Astrocyte (in vitro differentiated cells and primary cell): ENCODE measurements around the gene GLCCI1. TPM values are rescaled to one million over a fixed set of nuclear protein-coding genes. Genes with fewer than 3 reads are reported as not detected.

Source experiments
- DNase-seq: peaks from one replicate; pipeline ENCODE4 v3.0.0-alpha.2; 2010; ENCODE audit warnings: low read depth
- FAIRE-seq: peaks from 2 replicates; lab custom pipeline; 2011; peaks lifted over from hg19 to GRCh38; lab: Jason Lieb, UNC
- H2AFZ ChIP-seq: 2 replicates; pipeline ENCODE4 v1.6.0; 2012; ENCODE audit warnings: low read depth, low read length, inconsistent platforms
- H3K27ac ChIP-seq: 2 replicates; pipeline ENCODE4 v1.5.1; 2011; ENCODE audit warnings: low read depth, low read length, inconsistent platforms
- H3K27me3 ChIP-seq: 2 replicates; pipeline ENCODE4 v1.6.0; 2011; ENCODE audit warnings: low read length, inconsistent platforms; ENCODE audit not compliant: insufficient read depth
- H3K36me3 ChIP-seq: 2 replicates; pipeline ENCODE4 v1.5.1; 2011; ENCODE audit warnings: low read length, inconsistent platforms; ENCODE audit not compliant: insufficient read depth
- H3K4me1 ChIP-seq: 2 replicates; pipeline ENCODE4 v1.5.1; 2011; ENCODE audit warnings: low read length, inconsistent platforms; ENCODE audit not compliant: insufficient read depth
- H3K4me2 ChIP-seq: 2 replicates; pipeline ENCODE4 v1.6.0; 2012; ENCODE audit warnings: low read length, inconsistent platforms
- H3K4me3 ChIP-seq: 2 replicates; pipeline ENCODE4 v1.5.1; 2011; ENCODE audit warnings: low read depth, mild to moderate bottlenecking, low read length, inconsistent platforms; ENCODE audit not compliant: insufficient read depth
- H3K79me2 ChIP-seq: 2 replicates; pipeline ENCODE4 v1.6.0; 2012; ENCODE audit warnings: mild to moderate bottlenecking, low read length, inconsistent platforms; ENCODE audit not compliant: insufficient read depth
- H3K9ac ChIP-seq: 2 replicates; pipeline ENCODE4 v1.6.0; 2012; ENCODE audit warnings: mild to moderate bottlenecking, low read length, inconsistent platforms
- H3K9me3 ChIP-seq: 2 replicates; pipeline ENCODE4 v1.5.1; 2012; ENCODE audit warnings: low read depth, mild to moderate bottlenecking, low read length, inconsistent platforms; ENCODE audit not compliant: insufficient read depth
- H4K20me1 ChIP-seq: 2 replicates; pipeline ENCODE4 v1.6.0; 2012; ENCODE audit warnings: low read length, inconsistent platforms; ENCODE audit not compliant: insufficient read depth
- H3K27ac Mint-ChIP-seq: one replicate; pipeline ENCODE4 v1.8.0; 2021; ENCODE audit warnings: mild to moderate bottlenecking, mixed read lengths; ENCODE audit not compliant: unreplicated experiment
- H3K27me3 Mint-ChIP-seq: one replicate; pipeline ENCODE4 v1.8.0; 2021; ENCODE audit warnings: low read depth, mixed read lengths; ENCODE audit not compliant: unreplicated experiment
- H3K36me3 Mint-ChIP-seq: one replicate; pipeline ENCODE4 v1.8.0; 2021; ENCODE audit warnings: low read depth, mixed read lengths; ENCODE audit not compliant: unreplicated experiment
- H3K4me1 Mint-ChIP-seq: one replicate; pipeline ENCODE4 v1.8.0; 2021; ENCODE audit warnings: low read depth, mixed read lengths; ENCODE audit not compliant: unreplicated experiment
- H3K4me3 Mint-ChIP-seq: one replicate; pipeline ENCODE4 v1.8.0; 2021; ENCODE audit warnings: mild to moderate bottlenecking, moderate library complexity, mixed read lengths; ENCODE audit not compliant: unreplicated experiment
- H3K9me3 Mint-ChIP-seq: one replicate; pipeline ENCODE4 v1.8.0; 2021; ENCODE audit warnings: mild to moderate bottlenecking, mixed read lengths; ENCODE audit not compliant: unreplicated experiment
- CTCF ChIP-seq: IDR thresholded peaks from 2 replicates; pipeline ENCODE4 v1.5.1; 2011; ENCODE audit warnings: low read depth, mild to moderate bottlenecking, inconsistent platforms, low read length, moderate library complexity; ENCODE audit not compliant: insufficient read depth
- EZH2 ChIP-seq: IDR thresholded peaks from 2 replicates; pipeline ENCODE4 v1.6.1; 2012; ENCODE audit warnings: mild to moderate bottlenecking, low read length, inconsistent platforms; ENCODE audit not compliant: insufficient read depth
- total RNA-seq: library from RNA; stranded (reverse); gene quantifications from 2 replicates; pipeline ENCODE4 v1.2.1, GENCODE V29; 2021

Gene GLCCI1
- total RNA-seq, 1 donor from 2014 or later, result 24.2 TPM

- no peaks in the 10 kb centered on the region for H3K27me3 Mint-ChIP-seq
Measured at GRCh38 chr7:7979558-7979957, 11.0 kb downstream of the GLCCI1 start.

GRCh38 chr7:7980134-7980533, 11.5 kb downstream of the GLCCI1 start:
- DNase-seq (no peak), FAIRE-seq (no peak)
- H3K9me3 ChIP-seq, result no peaks in the 10 kb centered on the region
- no peaks in the 10 kb centered on the region for H3K36me3 ChIP-seq
- Mint-ChIP-seq H3K4me3 (no peak overlapping the region), H3K4me1 (peaks cover 19% of the 10 kb centered on the region), H3K27ac (no peak overlapping the region), H3K9me3 (no peaks in the 10 kb centered on the region), H3K36me3 (no peaks in the 10 kb centered on the region), H3K27me3 (no peaks in the 10 kb centered on the region)
- no peak for TF ChIP-seq EZH2
- no peak for TF ChIP-seq CTCF
- H3K4me3 ChIP-seq, result no peak overlapping the region
- no peak overlapping the region for H3K9ac ChIP-seq
- H3K79me2 ChIP-seq, result peaks cover 43% of the 10 kb centered on the region
- peaks cover 2% of the 10 kb centered on the region for H3K4me1 ChIP-seq
- H3K4me2 ChIP-seq, result no peak overlapping the region
- no peak overlapping the region for H3K27ac ChIP-seq
- H4K20me1 ChIP-seq, result peaks cover 5% of the 10 kb centered on the region
- H2AFZ ChIP-seq, result no peak overlapping the region
- H3K27me3 ChIP-seq, result no peaks in the 10 kb centered on the region

More at GRCh38 chr7:7979558-7979957, 11.0 kb downstream of the GLCCI1 start:
- Histone ChIP-seq H3K36me3 (no peaks in the 10 kb centered on the region), H3K4me3 (no peak overlapping the region), H2AFZ (no peak overlapping the region), H3K4me1 (peaks cover 2% of the 10 kb centered on the region), H3K9me3 (no peaks in the 10 kb centered on the region), H3K4me2 (no peak overlapping the region), H4K20me1 (peaks cover 8% of the 10 kb centered on the region), H3K27me3 (no peaks in the 10 kb centered on the region), H3K79me2 (peaks cover 43% of the 10 kb centered on the region), H3K9ac (no peak overlapping the region), H3K27ac (no peak overlapping the region)
- H3K36me3 Mint-ChIP-seq, result no peaks in the 10 kb centered on the region
- no peaks in the 10 kb centered on the region for H3K9me3 Mint-ChIP-seq
- H3K4me1 Mint-ChIP-seq, result peaks cover 15% of the 10 kb centered on the region
- FAIRE-seq (no peak), DNase-seq (no peak)
- H3K4me3 Mint-ChIP-seq, result no peak overlapping the region
- TF ChIP-seq EZH2, result no peak
- no peak for TF ChIP-seq CTCF
- H3K27ac Mint-ChIP-seq, result no peak overlapping the region

- H3K27ac ChIP-seq, result no peak overlapping the region
- no peaks in the 10 kb centered on the region for H3K27me3 ChIP-seq
- Mint-ChIP-seq H3K27ac (no peak overlapping the region), H3K27me3 (no peaks in the 10 kb centered on the region), H3K9me3 (no peaks in the 10 kb centered on the region), H3K4me3 (no peak overlapping the region), H3K4me1 (peaks cover 9% of the 10 kb centered on the region), H3K36me3 (no peaks in the 10 kb centered on the region)
- H3K4me1 ChIP-seq, result no peaks in the 10 kb centered on the region
- no peak overlapping the region for H3K4me2 ChIP-seq
- H3K9ac ChIP-seq, result no peak overlapping the region
- H3K4me3 ChIP-seq, result no peak overlapping the region
- peaks cover 2% of the 10 kb centered on the region for H4K20me1 ChIP-seq
- H3K36me3 ChIP-seq, result no peaks in the 10 kb centered on the region
- no peaks in the 10 kb centered on the region for H3K9me3 ChIP-seq
- peaks cover 33% of the 10 kb centered on the region for H3K79me2 ChIP-seq
- TF ChIP-seq CTCF, result no peak
- DNase-seq, result no peak
- no peak overlapping the region for H2AFZ ChIP-seq
- FAIRE-seq, result no peak
Measured at GRCh38 chr7:7982904-7983303, 14.3 kb downstream of the GLCCI1 start.
